ENCODE results near the gene RFC1.

- TF ChIP-seq CTCF (IDR thresholded peaks at IDR 0.05) (no peak), POLR2A (IDR thresholded peaks at IDR 0.05) (no peak)
These were observed 106.4 kb downstream of the RFC1 start for GRCh38 chr4:39259571-39260330.
